Osteocyte (in vitro differentiated cells): ENCODE data around the gene NEFH. TPM values are rescaled to one million over a fixed set of nuclear protein-coding genes. Genes with fewer than 3 reads are reported as not detected.

Source experiments
- DNase-seq: peaks from one replicate; pipeline ENCODE4 v3.0.0; 2021; ENCODE audit warnings: mixed read lengths; ENCODE audit not compliant: unreplicated experiment; ENCODE audit errors: extremely low spot score
- H3K27ac Mint-ChIP-seq: one replicate; pipeline ENCODE4 v1.8.0; 2021; ENCODE audit warnings: mild to moderate bottlenecking, mixed read lengths; ENCODE audit not compliant: unreplicated experiment
- H3K27me3 Mint-ChIP-seq: one replicate; pipeline ENCODE4 v1.8.0; 2021; ENCODE audit warnings: mixed read lengths; ENCODE audit not compliant: unreplicated experiment
- H3K36me3 Mint-ChIP-seq: one replicate; pipeline ENCODE4 v1.8.0; 2021; ENCODE audit warnings: mixed read lengths; ENCODE audit not compliant: unreplicated experiment
- H3K4me1 Mint-ChIP-seq: one replicate; pipeline ENCODE4 v1.8.0; 2021; ENCODE audit warnings: mixed read lengths; ENCODE audit not compliant: unreplicated experiment
- H3K4me3 Mint-ChIP-seq: one replicate; pipeline ENCODE4 v1.8.0; 2021; ENCODE audit warnings: mild to moderate bottlenecking, moderate library complexity, mixed read lengths; ENCODE audit not compliant: unreplicated experiment
- H3K9me3 Mint-ChIP-seq: one replicate; pipeline ENCODE4 v1.8.0; 2021; ENCODE audit warnings: mixed read lengths; ENCODE audit not compliant: unreplicated experiment
- total RNA-seq: library from RNA; stranded (reverse); gene quantifications from 2 replicates; pipeline ENCODE4 v1.2.1, GENCODE V29; 2021
- TF ChIP-seq, protein P1 (sequence below): fragments of 200-600 bp; sonication (generic); IDR thresholded peaks from 2 replicates; pipeline ENCODE4 v1.5.0; 2021; ENCODE audit warnings: antibody characterized with exemption, mild to moderate bottlenecking, moderate library complexity

Gene NEFH
- total RNA-seq, 1 donor from 2014 or later = 0.62 TPM

DNA sequence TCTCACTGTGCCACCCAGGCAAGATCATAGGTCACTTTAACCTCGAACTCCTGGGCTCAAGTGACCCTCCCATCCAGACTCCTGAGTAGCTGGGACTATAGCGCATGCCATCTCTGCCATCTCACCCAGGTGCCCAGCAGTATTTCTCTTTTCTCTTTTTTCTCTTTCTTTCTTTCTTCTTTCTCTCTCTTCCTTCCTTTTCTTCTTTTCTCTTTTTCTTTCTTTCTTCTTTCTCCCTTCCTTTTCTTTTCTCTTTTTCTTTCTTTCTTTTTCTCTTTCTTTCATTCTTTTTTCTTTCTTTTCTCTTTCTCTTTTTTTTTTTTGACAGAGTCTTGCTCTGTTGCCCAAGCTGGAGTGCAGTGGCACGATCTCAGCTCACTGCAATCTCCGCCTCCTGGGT, 28.2 kb upstream of the NEFH start:
- no peak overlapping the region for H3K4me3 Mint-ChIP-seq

GRCh38 chr22:29454276-29454675, 25.7 kb upstream of the NEFH start:
- Mint-ChIP-seq H3K27ac (no peak overlapping the region), H3K4me1 (no peaks in the 10 kb centered on the region), H3K9me3 (no peaks in the 10 kb centered on the region), H3K36me3 (no peaks in the 10 kb centered on the region), H3K4me3 (no peak overlapping the region), H3K27me3 (peaks cover 3% of the 10 kb centered on the region)
- DNase-seq = no peak
- TF ChIP-seq, protein P1, sequence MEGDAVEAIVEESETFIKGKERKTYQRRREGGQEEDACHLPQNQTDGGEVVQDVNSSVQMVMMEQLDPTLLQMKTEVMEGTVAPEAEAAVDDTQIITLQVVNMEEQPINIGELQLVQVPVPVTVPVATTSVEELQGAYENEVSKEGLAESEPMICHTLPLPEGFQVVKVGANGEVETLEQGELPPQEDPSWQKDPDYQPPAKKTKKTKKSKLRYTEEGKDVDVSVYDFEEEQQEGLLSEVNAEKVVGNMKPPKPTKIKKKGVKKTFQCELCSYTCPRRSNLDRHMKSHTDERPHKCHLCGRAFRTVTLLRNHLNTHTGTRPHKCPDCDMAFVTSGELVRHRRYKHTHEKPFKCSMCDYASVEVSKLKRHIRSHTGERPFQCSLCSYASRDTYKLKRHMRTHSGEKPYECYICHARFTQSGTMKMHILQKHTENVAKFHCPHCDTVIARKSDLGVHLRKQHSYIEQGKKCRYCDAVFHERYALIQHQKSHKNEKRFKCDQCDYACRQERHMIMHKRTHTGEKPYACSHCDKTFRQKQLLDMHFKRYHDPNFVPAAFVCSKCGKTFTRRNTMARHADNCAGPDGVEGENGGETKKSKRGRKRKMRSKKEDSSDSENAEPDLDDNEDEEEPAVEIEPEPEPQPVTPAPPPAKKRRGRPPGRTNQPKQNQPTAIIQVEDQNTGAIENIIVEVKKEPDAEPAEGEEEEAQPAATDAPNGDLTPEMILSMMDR = no peak

More for the DNA sequence above, 28.2 kb upstream of the NEFH start:
- no peaks in the 10 kb centered on the region for H3K9me3 Mint-ChIP-seq
- peaks cover 2% of the 10 kb centered on the region for H3K36me3 Mint-ChIP-seq
- peaks cover 7% of the 10 kb centered on the region for H3K27me3 Mint-ChIP-seq
- no peaks in the 10 kb centered on the region for H3K4me1 Mint-ChIP-seq
- no peak overlapping the region for H3K27ac Mint-ChIP-seq
- DNase-seq = no peak
- TF ChIP-seq, protein P1 = no peak

DNA sequence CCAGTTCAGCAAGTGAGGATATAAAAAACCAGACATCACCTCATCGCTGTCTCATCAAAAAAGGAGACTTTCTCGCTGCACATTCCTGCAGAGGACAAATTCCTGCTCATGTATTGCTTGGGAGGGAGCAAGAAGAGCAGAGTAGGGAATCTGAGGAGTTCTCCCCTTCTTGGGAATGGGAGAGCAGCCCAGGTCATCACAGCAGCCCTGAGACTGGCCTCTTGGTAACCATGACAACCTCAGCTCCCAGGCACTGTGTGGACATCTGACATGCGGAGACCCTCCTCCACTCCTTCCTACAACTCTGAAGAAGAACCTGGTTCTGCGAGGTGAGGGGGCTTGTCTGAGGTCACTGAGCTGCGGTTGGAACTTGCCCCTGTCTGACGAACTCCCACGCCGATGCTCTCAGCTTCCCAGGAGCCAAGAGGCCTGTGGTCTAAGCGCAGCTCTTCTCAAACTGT, 23.8 kb upstream of the NEFH start:
- Mint-ChIP-seq H3K9me3 (no peaks in the 10 kb centered on the region), H3K36me3 (no peaks in the 10 kb centered on the region), H3K4me1 (no peaks in the 10 kb centered on the region), H3K27me3 (peaks cover 3% of the 10 kb centered on the region), H3K27ac (no peak overlapping the region), H3K4me3 (no peak overlapping the region)
- DNase-seq = no peak
- TF ChIP-seq, protein P1 = no peak

DNA sequence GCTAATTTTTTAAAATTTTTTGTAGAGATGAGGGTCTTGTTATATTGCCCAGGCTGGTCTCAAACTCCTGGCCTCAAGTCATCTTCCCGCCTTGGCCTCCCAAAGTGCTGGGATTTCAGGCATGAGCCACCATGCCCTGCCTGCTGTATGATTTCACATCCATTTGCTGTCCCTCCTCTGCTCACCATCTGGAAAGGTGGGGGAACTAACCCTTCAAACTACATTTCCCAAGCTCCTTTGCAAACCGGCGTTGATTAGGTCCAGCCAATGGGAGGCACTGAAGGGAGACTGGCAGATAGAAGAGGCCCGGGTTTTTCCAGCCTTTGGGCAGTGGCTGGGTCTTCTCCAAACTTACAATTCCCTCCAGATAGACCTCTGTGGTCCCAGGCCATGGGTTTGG, 22.3 kb upstream of the NEFH start:
- Mint-ChIP-seq H3K27ac (no peak overlapping the region), H3K4me3 (no peak overlapping the region), H3K27me3 (peaks cover 3% of the 10 kb centered on the region), H3K4me1 (no peaks in the 10 kb centered on the region), H3K9me3 (no peaks in the 10 kb centered on the region), H3K36me3 (no peaks in the 10 kb centered on the region)
- DNase-seq = no peak
- TF ChIP-seq, protein P1 = no peak

DNA sequence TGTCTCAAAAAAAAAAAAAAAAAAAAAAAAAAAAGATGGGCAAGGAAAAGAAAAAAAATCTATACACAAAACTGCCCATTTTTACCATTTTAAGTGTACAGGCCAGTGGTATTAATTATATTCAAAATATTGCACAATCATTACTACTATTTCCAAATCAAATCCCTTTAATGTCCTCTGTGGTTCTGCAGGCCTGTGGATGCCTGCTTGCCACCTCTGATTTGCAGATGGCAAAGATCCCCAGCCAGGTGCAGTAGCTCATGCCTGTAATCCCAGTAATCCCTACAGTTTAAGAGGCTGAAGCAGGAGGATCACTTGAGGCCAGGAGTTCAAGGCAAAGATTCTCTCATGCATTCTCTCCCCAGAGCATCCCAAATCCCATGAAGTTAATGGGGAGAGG, 21.5 kb upstream of the NEFH start:
- no peak for DNase-seq
- Mint-ChIP-seq H3K27ac (no peak overlapping the region), H3K36me3 (no peaks in the 10 kb centered on the region), H3K27me3 (peaks cover 3% of the 10 kb centered on the region), H3K4me1 (no peaks in the 10 kb centered on the region), H3K9me3 (no peaks in the 10 kb centered on the region), H3K4me3 (no peak overlapping the region)
- TF ChIP-seq, protein P1 = no peak
